Measurements from ENCODE around the gene CACUL1. TPM values are rescaled to one million over a fixed set of nuclear protein-coding genes. Genes with fewer than 3 reads are reported as not detected.

The CACUL1 gene
- total RNA-seq, 1 experiment from 2014 or later: 62.5 TPM

GRCh38 chr10:118781541-118781940, 26.8 kb upstream of the CACUL1 start:
- Histone ChIP-seq H3F3A (ENCODE audit: insufficient read depth, low read depth) (no peaks in the 10 kb centered on the region), H3K36me3 (ENCODE audit: low read depth) (no peaks in the 10 kb centered on the region), H3K79me2 (ENCODE audit: low read depth) (no peaks in the 10 kb centered on the region), H3K27ac (no peak overlapping the region), H4K20me1 (ENCODE audit: insufficient read depth) (no peaks in the 10 kb centered on the region), H3K9me3 (ENCODE audit: insufficient read depth, low read depth) (no peaks in the 10 kb centered on the region), H3K4me3 (no peak overlapping the region), H3K4me1 (replicated peaks; ENCODE audit: insufficient read depth) (no peaks in the 10 kb centered on the region), H3K27me3 (ENCODE audit: insufficient read depth, low read depth) (no peaks in the 10 kb centered on the region), H3K9me2 (ENCODE audit: insufficient read depth) (no peaks in the 10 kb centered on the region), H3K4me2 (no peak overlapping the region), H2AFZ (no peak overlapping the region)
- intact Hi-C loops (cut with micrococcal nuclease; ENCODE audit: unreplicated experiment): no loop called here
- CTCF ChIA-PET: no interaction called here
- no peak for TF ChIP-seq CTCF (conservative IDR thresholded peaks at IDR 0.05)
- TF ChIP-seq EZH2 (IDR thresholded peaks at IDR 0.05; ENCODE audit: low read depth): no peak
- POLR2A ChIA-PET (ENCODE audit: unreplicated experiment): no interaction called here
- no TSS peak for BruUV-seq (replicated peaks)
- no peak for DNase-seq

DNA sequence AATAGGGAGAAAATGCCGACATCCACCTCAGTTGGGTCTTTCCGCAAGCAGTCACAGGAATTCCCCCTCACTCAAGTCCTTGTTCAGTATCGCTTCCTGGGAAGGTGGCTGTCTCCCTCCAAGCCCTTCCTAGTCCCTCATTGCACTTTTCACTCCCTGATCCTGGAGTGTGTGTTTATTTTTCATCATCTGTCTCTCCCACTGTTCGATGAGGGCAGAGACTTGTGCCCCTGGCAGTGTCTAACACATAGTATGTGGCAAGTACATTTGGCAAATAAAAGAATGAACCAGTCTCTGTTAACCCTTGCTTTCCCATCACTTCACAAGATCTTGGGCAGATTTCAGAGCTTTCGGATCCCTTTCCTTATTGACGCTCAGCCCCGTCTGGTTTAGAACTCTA, 24.0 kb upstream of the CACUL1 start:
- H3K27me3 ChIP-seq (ENCODE audit: insufficient read depth, low read depth): no peaks in the 10 kb centered on the region
- H3K4me3 ChIP-seq: no peak overlapping the region
- no peak for DNase-seq
- H3K9me3 ChIP-seq (ENCODE audit: insufficient read depth, low read depth): no peaks in the 10 kb centered on the region
- no peaks in the 10 kb centered on the region for H3K4me1 ChIP-seq (replicated peaks; ENCODE audit: insufficient read depth)
- no peak overlapping the region for H3K4me2 ChIP-seq
- ChIA-PET POLR2A (ENCODE audit: unreplicated experiment) (no interaction called here), CTCF (interaction anchor here (0.6 kb wide), 1 partner anchor 318 kb away, joined by 7 read pairs; no protein-coding TSS in a partner anchor)
- H3F3A ChIP-seq (ENCODE audit: insufficient read depth, low read depth): no peaks in the 10 kb centered on the region
- intact Hi-C loops (cut with micrococcal nuclease; ENCODE audit: unreplicated experiment): no loop called here
- no peak for TF ChIP-seq CTCF (conservative IDR thresholded peaks at IDR 0.05)
- no peak for TF ChIP-seq EZH2 (IDR thresholded peaks at IDR 0.05; ENCODE audit: low read depth)
- no peaks in the 10 kb centered on the region for H3K9me2 ChIP-seq (ENCODE audit: insufficient read depth)
- H4K20me1 ChIP-seq (ENCODE audit: insufficient read depth): no peaks in the 10 kb centered on the region
- no peak overlapping the region for H3K27ac ChIP-seq
- no peaks in the 10 kb centered on the region for H3K36me3 ChIP-seq (ENCODE audit: low read depth)
- no TSS peak for BruUV-seq (replicated peaks)
- no peaks in the 10 kb centered on the region for H3K79me2 ChIP-seq (ENCODE audit: low read depth)
- H2AFZ ChIP-seq: no peak overlapping the region

GRCh38 chr10:118776960-118777359, 22.2 kb upstream of the CACUL1 start:
- Histone ChIP-seq H4K20me1 (ENCODE audit: insufficient read depth) (no peaks in the 10 kb centered on the region), H3F3A (ENCODE audit: insufficient read depth, low read depth) (no peaks in the 10 kb centered on the region), H3K9me3 (ENCODE audit: insufficient read depth, low read depth) (no peaks in the 10 kb centered on the region), H3K27me3 (ENCODE audit: insufficient read depth, low read depth) (no peaks in the 10 kb centered on the region), H3K36me3 (ENCODE audit: low read depth) (no peaks in the 10 kb centered on the region), H3K4me1 (replicated peaks; ENCODE audit: insufficient read depth) (no peaks in the 10 kb centered on the region), H3K4me3 (no peak overlapping the region), H2AFZ (no peak overlapping the region), H3K27ac (no peak overlapping the region), H3K79me2 (ENCODE audit: low read depth) (no peaks in the 10 kb centered on the region), H3K4me2 (no peak overlapping the region), H3K9me2 (ENCODE audit: insufficient read depth) (no peaks in the 10 kb centered on the region)
- ChIA-PET CTCF (interaction anchor here (0.6 kb wide), 1 partner anchor 21 kb away, joined by 8 read pairs; no protein-coding TSS in a partner anchor), POLR2A (ENCODE audit: unreplicated experiment) (no interaction called here)
- intact Hi-C loops (cut with micrococcal nuclease; ENCODE audit: unreplicated experiment): no loop called here
- BruUV-seq (replicated peaks): no TSS peak
- no peak for TF ChIP-seq EZH2 (IDR thresholded peaks at IDR 0.05; ENCODE audit: low read depth)
- TF ChIP-seq CTCF (conservative IDR thresholded peaks at IDR 0.05): no peak
- no peak for DNase-seq

Measured in PC-9 (cell line).